ENCODE measurements around the gene RHOH.

The RHOH gene

DNA sequence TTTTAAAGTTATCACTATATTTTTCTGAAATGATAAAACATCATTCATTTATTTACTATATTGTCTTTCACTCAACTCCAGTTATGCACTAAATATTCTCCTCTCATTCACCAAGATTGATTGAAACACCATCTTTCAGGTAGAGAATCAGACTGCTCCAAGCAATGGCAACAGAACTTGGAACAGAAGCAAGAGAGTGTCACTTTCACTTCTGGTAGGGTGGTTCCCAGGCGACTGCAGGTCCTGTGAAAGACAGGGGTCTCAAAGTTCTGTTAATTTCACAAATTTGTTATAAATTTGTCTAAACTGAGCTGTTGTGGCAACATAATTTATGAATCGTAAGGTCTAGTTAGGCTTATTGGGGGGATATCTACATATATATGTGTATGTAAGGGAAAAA lies 47.8 kb downstream of the RHOH start:
- TF ChIP-seq, protein P1, sequence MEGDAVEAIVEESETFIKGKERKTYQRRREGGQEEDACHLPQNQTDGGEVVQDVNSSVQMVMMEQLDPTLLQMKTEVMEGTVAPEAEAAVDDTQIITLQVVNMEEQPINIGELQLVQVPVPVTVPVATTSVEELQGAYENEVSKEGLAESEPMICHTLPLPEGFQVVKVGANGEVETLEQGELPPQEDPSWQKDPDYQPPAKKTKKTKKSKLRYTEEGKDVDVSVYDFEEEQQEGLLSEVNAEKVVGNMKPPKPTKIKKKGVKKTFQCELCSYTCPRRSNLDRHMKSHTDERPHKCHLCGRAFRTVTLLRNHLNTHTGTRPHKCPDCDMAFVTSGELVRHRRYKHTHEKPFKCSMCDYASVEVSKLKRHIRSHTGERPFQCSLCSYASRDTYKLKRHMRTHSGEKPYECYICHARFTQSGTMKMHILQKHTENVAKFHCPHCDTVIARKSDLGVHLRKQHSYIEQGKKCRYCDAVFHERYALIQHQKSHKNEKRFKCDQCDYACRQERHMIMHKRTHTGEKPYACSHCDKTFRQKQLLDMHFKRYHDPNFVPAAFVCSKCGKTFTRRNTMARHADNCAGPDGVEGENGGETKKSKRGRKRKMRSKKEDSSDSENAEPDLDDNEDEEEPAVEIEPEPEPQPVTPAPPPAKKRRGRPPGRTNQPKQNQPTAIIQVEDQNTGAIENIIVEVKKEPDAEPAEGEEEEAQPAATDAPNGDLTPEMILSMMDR (IDR thresholded peaks at IDR 0.05) = no peak
- DNase-seq (ENCODE audit: low spot score) = no peak
- Histone ChIP-seq H3K4me3 (no peak overlapping the region), H3K27ac (no peak overlapping the region)

DNA sequence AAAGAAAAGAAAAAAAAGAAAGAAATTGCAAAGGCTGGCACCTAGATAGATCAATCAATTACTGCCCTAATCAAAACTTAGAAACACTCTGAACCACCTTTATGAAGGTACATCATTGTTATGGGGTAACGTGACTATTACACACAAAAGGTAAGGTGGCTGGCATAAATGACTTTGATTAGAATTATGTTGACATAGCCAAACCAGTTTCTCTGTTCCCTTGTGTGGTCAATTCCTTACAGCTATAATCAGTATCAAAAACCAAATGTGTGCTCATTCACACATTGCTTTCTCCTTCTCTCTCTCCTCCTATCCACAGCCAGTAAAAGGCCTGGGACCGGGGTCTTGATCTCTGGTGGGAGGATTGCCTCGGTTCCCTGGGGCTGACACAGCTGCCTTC lies 48.7 kb downstream of the RHOH start:
- TF ChIP-seq, protein P1 (IDR thresholded peaks at IDR 0.05) = no peak
- Histone ChIP-seq H3K27ac (no peak overlapping the region), H3K4me3 (no peak overlapping the region)
- no peak for DNase-seq (ENCODE audit: low spot score)

DNA sequence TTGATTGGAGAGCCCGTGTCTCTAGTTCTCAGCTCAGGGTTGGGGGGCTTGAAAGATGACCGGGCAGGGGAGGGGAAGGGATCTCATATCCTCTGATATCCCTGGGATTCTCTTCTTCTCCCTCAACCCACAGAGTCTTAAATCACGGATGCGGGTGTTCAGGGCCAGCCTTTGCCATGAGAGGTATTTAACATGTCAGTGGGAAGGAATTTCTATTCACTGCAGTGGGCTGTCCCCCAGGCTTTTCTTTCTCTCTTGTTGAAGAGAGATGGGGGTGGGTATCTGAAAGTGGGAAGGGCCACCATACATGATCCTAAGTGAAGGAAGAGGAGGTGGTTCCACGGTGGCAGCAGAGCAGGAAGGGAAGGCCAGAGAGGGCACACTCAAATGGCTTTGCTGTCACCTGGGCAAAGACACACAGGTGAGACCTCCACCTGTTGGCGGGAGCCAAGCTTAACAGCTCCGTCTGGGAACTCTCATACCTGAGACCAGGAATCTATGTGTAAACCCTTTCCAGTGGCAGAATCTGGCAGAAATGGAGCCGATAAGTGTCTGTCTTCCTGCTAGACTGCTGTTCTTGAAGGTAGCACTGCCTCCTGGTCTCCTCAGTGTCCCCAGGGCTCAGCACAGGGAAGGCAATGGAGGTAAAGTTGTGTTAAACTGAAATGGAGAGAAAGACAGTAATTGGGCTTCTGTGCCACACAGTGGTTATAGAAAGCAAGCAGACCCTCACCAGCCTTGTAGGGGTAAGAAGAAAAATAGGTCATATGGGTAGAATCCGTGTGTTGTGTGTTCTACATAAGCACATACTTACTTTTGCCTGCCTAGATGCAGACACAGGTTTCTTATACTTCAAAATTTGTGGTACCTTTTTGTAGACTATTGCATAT lies 49.4 kb downstream of the RHOH start:
- DNase-seq (ENCODE audit: low spot score) = no peak
- Histone ChIP-seq H3K27ac (no peak overlapping the region), H3K4me3 (no peak overlapping the region)
- TF ChIP-seq, protein P1 (IDR thresholded peaks at IDR 0.05) = no peak

DNA sequence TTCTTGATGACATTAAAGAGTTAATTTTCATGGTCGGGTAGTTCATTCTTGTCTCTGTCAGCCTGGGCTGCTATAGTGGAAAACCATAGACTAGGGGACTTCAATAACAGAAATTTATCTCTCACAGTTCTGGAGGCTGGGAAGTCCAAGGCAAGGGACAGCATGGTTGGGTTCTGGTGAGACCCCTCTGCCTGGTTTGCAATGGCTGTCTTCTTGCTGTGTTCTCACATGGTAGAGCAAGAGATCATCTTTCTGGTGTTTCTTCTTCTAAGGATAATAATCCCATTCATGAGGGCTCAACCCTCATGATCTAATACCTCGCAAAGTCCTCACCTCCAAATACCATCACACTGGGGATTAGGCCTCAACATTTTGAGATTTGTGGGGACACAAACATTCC lies 50.1 kb downstream of the RHOH start:
- DNase-seq (ENCODE audit: low spot score) = no peak
- no peak overlapping the region for H3K4me3 ChIP-seq
- H3K27ac ChIP-seq = no peak overlapping the region
- TF ChIP-seq, protein P1 (IDR thresholded peaks at IDR 0.05) = no peak

DNA sequence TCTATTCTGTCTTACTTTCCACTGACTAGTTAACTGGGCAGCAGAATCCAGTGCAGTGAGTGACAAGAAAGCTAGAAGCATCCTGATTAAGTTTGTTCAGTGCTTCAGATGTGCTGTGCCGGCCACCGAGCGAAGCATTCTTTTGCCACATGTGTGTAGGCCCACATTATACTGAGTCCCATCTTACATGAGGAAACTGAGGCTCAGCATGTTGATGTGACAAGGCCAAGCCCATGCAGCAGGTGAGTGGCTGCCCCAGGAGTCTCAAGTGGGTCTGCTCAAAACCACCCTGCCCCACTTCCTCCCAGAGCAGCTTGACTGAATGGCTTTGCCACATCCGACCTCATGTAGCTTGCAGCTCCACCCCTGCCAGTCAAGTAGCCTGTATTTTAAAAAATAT lies 50.5 kb downstream of the RHOH start:
- no peak for DNase-seq (ENCODE audit: low spot score)
- TF ChIP-seq, protein P1 (IDR thresholded peaks at IDR 0.05) = no peak
- no peak overlapping the region for H3K4me3 ChIP-seq
- H3K27ac ChIP-seq = no peak overlapping the region

DNA sequence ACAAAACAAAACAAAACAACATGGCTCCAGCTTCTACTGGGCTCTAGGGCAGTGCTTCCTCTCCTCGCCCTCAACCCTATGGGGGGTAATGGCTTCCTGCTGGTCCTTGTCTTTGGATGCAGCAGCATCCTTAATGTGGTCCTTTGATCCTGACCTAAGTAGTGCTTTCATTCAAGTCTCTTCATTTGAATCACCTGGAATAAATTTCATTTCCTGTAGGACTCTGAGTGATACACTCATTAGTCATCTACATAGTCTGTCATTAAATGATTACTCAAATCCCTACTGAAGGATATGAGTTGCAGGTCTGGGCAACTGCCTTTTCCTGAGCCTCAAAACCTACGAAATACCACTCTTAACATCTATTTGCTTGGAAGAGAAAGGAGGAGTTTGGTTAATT lies 54.5 kb downstream of the RHOH start:
- no peak for DNase-seq (ENCODE audit: low spot score)
- no peak overlapping the region for H3K4me3 ChIP-seq
- TF ChIP-seq, protein P1 (IDR thresholded peaks at IDR 0.05) = no peak
- H3K27ac ChIP-seq = no peak overlapping the region

DNA sequence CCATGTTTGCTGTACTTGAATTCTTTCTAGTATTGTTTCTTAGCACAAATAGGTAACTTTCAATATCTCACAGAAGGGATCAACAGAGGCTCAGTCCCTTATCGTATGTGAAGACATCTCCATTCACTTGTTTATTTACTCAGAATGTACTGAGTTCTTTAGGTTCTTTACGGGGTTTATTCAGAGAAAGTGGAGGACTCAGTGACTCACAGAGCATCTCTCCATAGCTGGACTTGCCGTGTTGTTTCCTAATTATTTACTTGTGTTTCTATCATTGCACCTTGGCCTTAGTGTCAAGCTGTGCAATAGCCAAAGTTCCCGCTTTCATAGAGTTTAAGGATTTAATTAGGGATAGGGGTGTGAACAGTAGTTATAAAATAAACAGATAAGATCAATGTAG lies 57.1 kb downstream of the RHOH start:
- DNase-seq (ENCODE audit: low spot score) = no peak
- TF ChIP-seq, protein P1 (IDR thresholded peaks at IDR 0.05) = no peak
- no peak overlapping the region for H3K27ac ChIP-seq
- no peak overlapping the region for H3K4me3 ChIP-seq

Data from coronary artery (tissue), 2 donors.